Transverse colon (tissue), 4 donors: Measurements from ENCODE around the gene ARHGEF25. TPM values are rescaled to one million over a fixed set of nuclear protein-coding genes. Genes with fewer than 3 reads are reported as not detected.

Experiments
- DNase-seq: peaks from one replicate; pipeline ENCODE4 v3.0.0-alpha.2; 2019
- H3K27ac ChIP-seq, 4 donors: fragments of 200-600 bp; sonication (generic); 2 replicates each; pipeline ENCODE4 v1.5.1; 2016 to 2018; ENCODE audit warnings: inconsistent platforms in 4 of 4
- H3K27me3 ChIP-seq: fragments of 200-600 bp; sonication (generic); 2 replicates; pipeline ENCODE4 v1.5.1; 2017; ENCODE audit warnings: inconsistent platforms
- H3K36me3 ChIP-seq, 4 donors: fragments of 200-600 bp; sonication (generic); 2 replicates each; pipeline ENCODE4 v1.5.1; 2017 to 2019; ENCODE audit warnings: inconsistent platforms in 4 of 4
- H3K4me1 ChIP-seq, 4 donors: fragments of 200-600 bp; sonication (generic); 2 replicates each; pipeline ENCODE4 v1.5.1; 2017 to 2020; ENCODE audit warnings: inconsistent platforms in 4 of 4
- H3K4me3 ChIP-seq, 4 donors: fragments of 200-600 bp; sonication (generic); 1 replicate in 1 of 4; 2 replicates in 3 of 4; pipeline versions ENCODE4 v1.5.1 to v1.6.1; 2017 to 2019; ENCODE audit warnings: inconsistent platforms in 4 of 4
- H3K9me3 ChIP-seq, 2 donors: fragments of 200-600 bp; sonication (generic); 2 replicates each; pipeline ENCODE4 v1.5.1; 2017 to 2019; ENCODE audit warnings: inconsistent platforms in 2 of 2
- CTCF ChIP-seq, 5 experiments: fragments of 200-600 bp in 3 of 5; fragments of 450-650 bp in 2 of 5; sonication (generic) in 3 of 5; IDR thresholded peaks; 1 replicate in 2 of 5; 2 replicates in 3 of 5; pipeline ENCODE4 v1.5.1; 2016 to 2017; ENCODE audit warnings: antibody characterized with exemption in 5 of 5, inconsistent platforms in 3 of 5, mild to moderate bottlenecking in 2 of 5, moderate library complexity in 1 of 5
- EP300 ChIP-seq: sonication (generic); formaldehyde crosslinking; IDR thresholded peaks from one replicate; pipeline ENCODE4 v1.6.1; 2017; ENCODE audit warnings: antibody characterized with exemption, low read depth
- POLR2A ChIP-seq: fragments of 450-650 bp; IDR thresholded peaks from one replicate; pipeline ENCODE4 v1.6.1; 2016; ENCODE audit warnings: antibody characterized with exemption, mild to moderate bottlenecking, moderate library complexity
- POLR2AphosphoS5 ChIP-seq, 3 donors: sonication (generic); formaldehyde crosslinking; IDR thresholded peaks; one replicate each; pipeline ENCODE4 v1.6.1; 2016; ENCODE audit warnings: antibody characterized with exemption in 3 of 3
- WGBS, 2 donors: methylation state at CpG; one replicate each; pipeline ENCODE4 v1.1.5; 2018; ENCODE audit warnings: low coverage in 1 of 2; 5-methylcytosine and 5-hydroxymethylcytosine counted together
- in situ Hi-C, 4 donors: fragments of 200-750 bp; cut with MboI; loops; one replicate each; pipeline versions ENCODE4 v1.15.0 to v1.15.1; 2017; ENCODE audit warnings: low sequenced_read_pairs in 3 of 4, low pct_ligation_motif_present in 1 of 4, low pct_unique_long_range_greater_than_20kb in 1 of 4
- intact Hi-C: fragments of 100-400 bp; cut with DNase I; formaldehyde crosslinking; loops from one replicate; pipeline ENCODE4 v1.15.1; 2023; ENCODE audit warnings: low total_unique reads
- total RNA-seq, 4 donors: library from RNA; depleted of rRNA; stranded (reverse); fragments of >200 nt; gene quantifications; one replicate each; pipeline ENCODE4 v1.1.0, GENCODE V29; 2016

The ARHGEF25 gene
- total RNA-seq, 4 donors from 2014 or later = 6.6 to 35.9 (median 15.3) TPM

- Histone ChIP-seq H3K4me3 (no peak overlapping the region), H3K4me1 (peaks cover 0 to 24% (median 11%) of the 10 kb centered on the region in 4 donors), H3K27me3 (peaks cover 98% of the 10 kb centered on the region), H3K36me3 (no peaks in the 10 kb centered on the region), H3K9me3 (no peaks in the 10 kb centered on the region), H3K27ac (no peak overlapping the region)
- TF ChIP-seq EP300 (no peak), POLR2AphosphoS5 (IDR thresholded peaks at IDR 0.05) (no peak), CTCF (IDR thresholded peaks at IDR 0.05) (no peak)
- intact Hi-C loops (no loop called here), in situ Hi-C loops (loop anchor here in 3 of 4 donors (5.0 to 10.0 kb wide), 3 partner anchors 42 to 157 kb away; no protein-coding TSS in a partner anchor)
- DNase-seq = no peak
- 67 to 69% methylated on average over 1 to 8 of the region's 8 CpGs for WGBS, 2 donors
These were observed 13.4 kb downstream of the ARHGEF25 start for GRCh38 chr12:57624441-57625220.

DNA sequence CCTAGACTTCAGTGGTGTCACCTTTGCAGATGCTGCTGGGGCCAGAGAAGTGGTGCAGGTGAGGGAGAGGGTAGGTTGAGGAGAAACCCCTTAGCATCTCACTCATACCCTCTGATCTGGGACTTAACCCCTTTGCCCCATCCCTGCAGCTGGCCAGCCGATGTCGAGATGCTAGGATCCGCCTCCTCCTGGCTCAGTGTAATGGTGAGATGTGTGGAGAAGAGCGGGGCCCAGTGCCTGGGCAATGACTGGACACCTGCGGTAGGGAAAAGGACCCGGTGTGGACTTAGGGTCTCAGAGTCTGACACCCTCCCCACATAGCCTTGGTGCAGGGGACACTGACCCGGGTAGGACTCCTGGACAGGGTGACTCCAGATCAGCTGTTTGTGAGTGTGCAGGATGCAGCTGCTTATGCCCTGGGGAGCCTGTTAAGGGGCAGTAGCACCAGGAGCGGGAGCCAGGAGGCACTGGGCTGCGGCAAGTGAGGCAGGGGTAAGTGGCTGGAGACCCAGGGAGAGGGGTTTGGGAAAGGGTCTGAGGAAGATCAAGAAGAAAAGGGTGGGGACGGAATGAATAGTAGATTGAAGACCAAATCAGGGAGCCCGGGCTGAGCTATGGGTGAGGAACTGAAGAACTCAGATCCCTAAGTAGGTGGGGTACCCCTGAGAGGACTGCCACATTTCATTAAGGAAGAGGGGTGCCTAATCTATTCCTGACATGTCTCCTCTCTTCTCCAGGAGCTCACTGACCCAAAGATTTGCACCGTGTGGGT, 14.2 kb downstream of the ARHGEF25 start:
- Histone ChIP-seq H3K36me3 (no peaks in the 10 kb centered on the region), H3K4me3 (no peak overlapping the region), H3K27ac (no peak overlapping the region), H3K4me1 (peaks cover 0 to 23% (median 10%) of the 10 kb centered on the region in 4 donors), H3K9me3 (no peaks in the 10 kb centered on the region), H3K27me3 (peaks cover 98% of the 10 kb centered on the region)
- TF ChIP-seq POLR2A (no peak), CTCF (IDR thresholded peaks at IDR 0.05) (no peak), POLR2AphosphoS5 (IDR thresholded peaks at IDR 0.05) (no peak), EP300 (no peak)
- in situ Hi-C loops = loop anchor here in 2 of 4 donors (5.0 to 10.0 kb wide), 3 partner anchors 43 to 158 kb away; no protein-coding TSS in a partner anchor
- intact Hi-C loops = loop anchor here (2.0 kb wide), 1 partner anchor 45 kb away; no protein-coding TSS in a partner anchor
- WGBS, 2 donors = 58 to 74% methylated on average over 3 to 12 of the region's 12 CpGs
- no peak for DNase-seq

- Histone ChIP-seq H3K4me3 (no peak overlapping the region), H3K9me3 (no peaks in the 10 kb centered on the region), H3K4me1 (peaks cover 0 to 15% (median 5%) of the 10 kb centered on the region in 4 donors), H3K27me3 (peaks cover 98% of the 10 kb centered on the region), H3K36me3 (no peaks in the 10 kb centered on the region), H3K27ac (no peak overlapping the region)
- 54% methylated on average over 13 of the region's 13 CpGs; no CpG with 5 or more reads in 1 of the 2 donors for WGBS, 2 donors
- no peak for TF ChIP-seq POLR2A
- no peak for TF ChIP-seq EP300
- no peak for TF ChIP-seq POLR2AphosphoS5 (IDR thresholded peaks at IDR 0.05)
- no peak for TF ChIP-seq CTCF (IDR thresholded peaks at IDR 0.05)
- DNase-seq = no peak
- intact Hi-C loops (loop anchor here (2.0 kb wide), 1 partner anchor 46 kb away; no protein-coding TSS in a partner anchor), in situ Hi-C loops (loop anchor here in 2 of 4 donors (5.0 to 10.0 kb wide), 3 partner anchors 44 to 159 kb away; no protein-coding TSS in a partner anchor)
These were observed 15.1 kb downstream of the ARHGEF25 start for GRCh38 chr12:57626111-57626920.
